IPS-NIHi11 (cell line): Measurements from ENCODE around the gene HOXD10.

ENCODE experiments used
- DNase-seq: peaks from one replicate; pipeline ENCODE4 v3.0.0; 2012; ENCODE audit warnings: mixed read lengths, low spot score

HOXD10 gene

GRCh38 chr2:176115883-176116813 lies at the start of gene HOXD10:
Gene HOXD10, plus strand, starts transcription at chr2:176116778. Its CDS starts 56 bp downstream, at chr2:176116834.
- peak; percentile 79 for DNase-seq

GRCh38 chr2:176067589-176068418 lies 48.8 kb upstream of the HOXD10 start:
- DNase-seq, result no peak

GRCh38 chr2:176068419-176068832 lies 48.2 kb upstream of the HOXD10 start:
- DNase-seq, result no peak

- no peak for DNase-seq
These were observed 45.0 kb upstream of the HOXD10 start for GRCh38 chr2:176071330-176072291.

DNA sequence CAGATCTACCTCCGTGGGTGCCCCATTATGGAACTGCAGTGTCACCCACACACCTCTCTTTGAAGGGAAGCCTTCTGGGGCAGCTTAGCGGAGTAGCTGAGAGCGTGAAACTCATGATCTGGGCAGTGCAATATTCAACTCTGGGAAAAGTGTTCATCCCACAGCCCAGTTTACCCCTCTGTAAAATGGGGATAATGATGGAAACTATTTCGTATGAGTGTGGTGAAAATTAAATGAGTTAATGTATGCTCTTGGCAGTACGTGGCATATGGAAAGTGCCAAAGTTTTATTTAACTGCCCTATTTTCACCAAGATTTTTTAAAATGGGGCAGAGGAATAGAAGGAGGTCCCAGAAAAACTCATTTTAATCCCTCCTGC lies 44.3 kb upstream of the HOXD10 start:
- DNase-seq, result no peak

- DNase-seq, result no peak
These were observed 43.4 kb upstream of the HOXD10 start for GRCh38 chr2:176072951-176073904.

DNA sequence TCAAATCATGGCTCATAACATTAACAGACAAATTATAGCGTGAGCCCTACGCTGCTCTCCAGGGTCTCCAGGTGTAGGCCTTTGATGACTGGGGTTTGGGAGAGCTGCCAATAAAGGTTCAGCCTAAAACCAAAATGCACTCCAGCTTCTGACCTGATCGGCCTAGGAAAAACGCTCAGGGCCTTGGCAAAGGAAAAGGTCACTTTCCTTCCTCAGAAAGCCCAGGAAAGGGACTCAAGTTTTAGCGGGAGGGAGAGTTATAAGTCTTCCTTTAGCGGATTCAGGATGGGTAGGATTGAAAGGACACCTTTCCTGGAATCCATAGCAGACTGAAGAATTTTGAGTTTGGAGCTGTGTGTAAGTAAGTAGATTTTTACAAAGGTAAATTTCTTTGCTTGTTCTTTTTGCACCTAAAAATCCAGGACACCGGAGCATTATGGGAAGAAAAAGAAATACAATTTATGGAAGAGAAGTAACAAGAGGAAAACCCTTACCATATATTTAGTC lies 41.6 kb upstream of the HOXD10 start:
- DNase-seq, result no peak

GRCh38 chr2:176075481-176075880 lies 41.1 kb upstream of the HOXD10 start:
- no peak for DNase-seq

DNA sequence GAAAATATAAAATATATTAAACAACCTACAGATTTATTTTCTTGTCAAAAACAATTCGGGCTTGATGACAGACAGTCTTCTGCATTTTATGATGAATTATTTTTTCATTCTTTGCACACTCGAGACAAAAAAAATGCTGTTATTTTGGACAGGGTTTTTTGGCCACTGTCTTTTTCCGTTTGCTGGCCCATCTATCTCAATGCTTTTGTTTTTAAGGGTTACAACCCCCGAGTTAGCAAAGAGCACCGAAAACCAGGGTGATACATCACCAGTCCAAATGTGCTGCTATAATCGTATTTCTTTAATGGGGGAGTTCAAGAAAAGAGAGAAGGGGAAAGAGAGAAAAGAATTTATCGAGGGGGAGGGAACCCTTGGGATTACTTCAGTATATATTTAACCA lies 40.5 kb upstream of the HOXD10 start:
- DNase-seq, result no peak

GRCh38 chr2:176076796-176077195 lies 39.8 kb upstream of the HOXD10 start:
- no peak for DNase-seq

DNA sequence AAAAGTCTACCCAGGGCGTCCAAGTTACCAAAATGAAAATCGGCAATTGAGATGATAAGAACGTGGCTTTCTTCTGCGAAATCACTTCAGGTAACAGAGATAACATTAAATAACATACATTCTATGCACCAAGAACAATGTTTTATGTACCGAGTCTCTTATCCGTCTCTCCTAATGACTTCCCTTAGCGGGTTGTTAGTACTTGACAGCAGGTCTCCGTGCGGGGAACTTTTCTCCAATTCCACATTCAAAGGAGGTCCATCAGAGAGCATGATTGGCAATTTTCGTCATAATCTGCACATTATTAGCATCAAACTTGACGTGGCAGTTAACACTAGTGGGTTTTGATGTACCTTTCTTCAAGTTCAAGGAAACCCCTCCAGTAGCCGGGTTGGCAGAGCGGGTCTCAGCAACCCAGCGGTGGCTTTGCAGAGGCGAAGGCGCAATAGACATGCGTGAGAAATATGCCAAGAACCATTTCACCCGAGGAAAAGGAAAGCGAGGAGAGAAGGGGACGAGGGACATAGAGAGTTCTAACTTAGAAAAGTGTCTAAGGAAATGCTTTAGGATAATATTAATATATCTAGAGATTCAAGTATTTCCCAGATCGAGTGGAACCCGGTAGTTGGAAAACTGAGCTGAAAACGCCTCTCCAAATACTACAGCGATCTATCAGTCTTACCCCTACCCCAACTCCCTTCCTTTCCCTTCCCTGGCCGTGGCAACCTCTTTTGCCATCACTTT lies 37.9 kb upstream of the HOXD10 start:
- no peak for DNase-seq

DNA sequence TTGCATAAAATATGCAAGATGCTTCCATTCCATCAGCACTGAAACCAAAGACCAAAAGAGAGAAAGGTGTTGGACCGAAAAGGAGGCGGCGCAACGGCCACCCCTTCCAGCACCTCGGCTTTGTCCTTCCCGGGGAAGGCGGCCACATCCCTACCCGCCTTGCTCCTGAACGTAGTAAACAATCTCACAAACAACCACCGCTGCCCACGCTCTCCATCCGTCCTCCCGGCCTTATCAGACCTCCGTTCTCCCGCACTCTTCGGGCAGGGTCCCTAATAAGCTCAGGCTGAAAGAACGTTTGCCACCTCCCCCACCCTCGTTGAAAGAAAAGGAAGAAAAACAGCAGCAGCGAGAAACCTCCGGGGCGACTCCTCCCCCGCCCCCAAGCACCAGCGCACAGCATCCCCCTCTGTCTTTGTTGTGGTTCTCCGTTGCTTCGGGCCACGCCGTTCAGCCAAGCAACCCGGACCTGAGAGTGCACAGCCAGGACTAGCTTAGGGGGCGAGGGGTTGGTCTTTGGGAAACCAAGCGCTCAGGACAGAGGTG lies 37.2 kb upstream of the HOXD10 start:
- DNase-seq, result no peak

DNA sequence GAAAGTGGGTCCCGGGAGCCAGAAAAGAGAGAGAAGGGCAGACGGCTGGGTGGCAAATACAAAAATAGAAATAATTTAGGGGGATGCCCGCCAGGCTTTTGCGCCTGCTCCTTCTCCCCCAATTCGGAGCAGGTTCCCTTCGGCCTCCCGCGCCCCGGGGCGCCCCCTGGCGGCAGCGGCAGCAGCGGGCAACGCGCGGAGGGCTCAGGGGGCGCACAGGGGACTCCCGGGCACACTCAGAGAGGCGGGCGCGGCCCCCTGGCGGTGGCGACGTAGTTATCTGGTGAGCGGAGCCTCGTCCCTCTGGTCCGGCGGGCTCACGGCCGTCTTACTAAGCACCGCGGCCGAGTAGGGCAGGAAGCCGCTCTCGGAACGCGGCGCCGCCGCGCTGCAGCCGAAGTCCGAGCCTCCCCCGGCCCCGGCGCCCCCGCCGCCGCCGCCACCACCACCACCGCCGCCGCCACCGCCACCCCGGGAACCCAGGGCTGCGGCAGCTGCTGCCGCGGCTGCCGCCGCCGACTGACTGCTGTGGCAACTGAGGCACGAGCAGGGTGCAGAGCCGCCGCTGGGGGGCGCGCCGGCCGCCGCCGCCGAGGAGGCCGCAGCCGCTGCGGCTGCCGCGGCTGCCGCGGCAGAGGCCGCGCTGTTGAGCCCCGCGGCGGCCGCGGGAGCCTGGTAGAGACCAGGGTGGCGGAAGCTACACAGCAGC lies 36.6 kb upstream of the HOXD10 start:
- peak; percentile 86 for DNase-seq

DNA sequence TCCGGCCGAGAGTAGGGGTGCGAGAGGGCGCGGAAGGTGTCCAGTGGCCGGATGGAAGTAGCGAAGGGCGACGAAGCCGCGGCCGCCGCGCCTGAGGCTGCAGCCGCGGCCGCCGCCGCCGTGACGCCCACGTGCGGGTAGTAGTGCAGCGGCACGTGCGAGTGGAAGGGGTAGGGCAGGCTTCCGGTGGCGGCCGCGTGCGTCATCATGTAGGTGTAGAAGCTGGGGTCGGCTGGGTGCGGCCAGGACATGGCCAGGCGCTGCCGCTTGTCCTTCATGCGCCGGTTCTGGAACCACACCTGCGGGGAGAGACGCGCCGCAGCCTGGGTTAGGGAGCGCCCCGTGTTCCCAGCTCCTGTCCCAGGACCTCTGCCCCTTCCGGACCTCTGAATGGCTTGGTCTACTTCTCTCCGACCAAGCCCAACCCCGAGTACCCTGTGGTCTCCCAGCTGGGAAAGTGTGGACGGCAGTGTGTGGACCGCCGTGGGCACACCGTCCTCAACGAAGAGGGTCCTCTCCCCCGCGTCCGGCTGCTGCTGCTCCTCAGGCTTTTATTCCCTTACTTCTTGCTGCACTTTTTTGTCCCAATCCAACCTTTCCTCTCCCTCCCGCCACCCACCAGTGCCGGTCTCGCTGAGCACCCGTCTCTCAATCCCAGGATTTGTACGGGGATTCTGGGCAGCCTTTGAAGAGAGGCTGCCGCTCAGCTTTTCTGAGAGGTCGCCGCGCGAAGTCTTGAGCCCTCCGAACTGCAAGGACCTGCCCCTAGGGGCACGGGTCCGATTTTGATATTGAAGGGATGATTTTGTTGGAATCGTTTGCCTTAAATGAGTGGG lies 35.8 kb upstream of the HOXD10 start:
- DNase-seq, result no peak

- no peak for DNase-seq
These were observed 35.2 kb upstream of the HOXD10 start for GRCh38 chr2:176081376-176081836.

DNA sequence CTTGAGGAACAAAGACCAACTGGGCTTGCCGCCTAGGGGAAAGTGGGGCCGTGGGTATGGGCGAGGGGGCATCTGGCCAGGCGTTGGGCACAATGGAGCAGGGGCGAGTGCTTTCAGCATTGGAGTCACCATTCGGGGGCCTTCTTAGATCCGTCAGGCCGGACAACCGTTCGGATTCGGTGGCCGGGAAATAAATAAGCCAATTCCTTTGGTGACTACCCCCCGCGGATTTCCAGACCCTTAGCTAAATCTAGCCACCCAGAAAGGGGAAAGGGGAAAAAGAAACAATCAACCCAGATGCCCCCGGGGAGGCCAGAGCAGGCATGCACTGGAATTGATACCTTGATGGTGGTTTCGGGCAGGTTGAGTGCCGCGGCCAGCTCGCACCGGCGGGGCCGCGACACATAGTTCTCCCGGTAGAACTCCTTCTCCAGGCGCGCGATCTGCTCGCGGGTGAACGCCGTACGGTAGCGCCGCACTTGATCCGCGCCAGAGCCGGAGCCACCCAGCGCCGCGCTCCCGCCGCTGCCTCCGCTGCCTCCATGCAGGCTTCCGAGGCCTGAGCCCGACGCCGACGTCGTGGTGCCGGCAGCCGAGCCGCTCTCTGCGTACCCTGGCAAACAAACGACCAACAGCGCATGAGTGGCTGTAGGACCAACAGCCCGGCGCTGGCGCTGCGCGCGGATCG lies 34.6 kb upstream of the HOXD10 start:
- no peak for DNase-seq

DNA sequence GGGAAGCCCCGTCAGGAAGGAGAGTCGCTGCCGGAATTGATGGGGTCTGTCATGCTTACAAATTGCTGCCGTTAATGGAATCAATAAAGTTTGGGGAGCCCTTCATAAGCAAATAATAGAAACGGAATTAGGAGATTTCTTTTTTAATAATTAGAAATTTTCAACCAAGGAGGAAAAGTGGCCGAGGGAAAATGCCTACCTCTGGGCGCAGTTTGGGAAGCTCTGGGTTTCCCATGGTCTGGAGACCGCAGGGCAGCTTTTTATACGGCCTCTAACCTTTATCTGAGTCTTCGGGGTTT lies 34.1 kb upstream of the HOXD10 start:
- DNase-seq, result no peak
